Thoracic aorta (tissue), 2 donors: ENCODE data around the gene RHOT1. TPM values are rescaled to one million over a fixed set of nuclear protein-coding genes. Genes with fewer than 3 reads are reported as not detected.
"Not testable (repeated sequence)": the region's sequence is repeated elsewhere in the genome, so short reads cannot be mapped to it uniquely, and the experiment has no call there.

ENCODE experiments used
- ATAC-seq: fragments of 150-250 bp; one replicate; pipeline ENCODE4 v1.8.0; 2017; ENCODE audit warnings: low read depth; ENCODE audit not compliant: insufficient number of reproducible peaks, low FRiP score
- DNase-seq: peaks from one replicate; pipeline ENCODE4 v3.0.0-alpha.2; 2020; ENCODE audit warnings: low spot score
- H3K27ac ChIP-seq, 2 donors: fragments of 200-600 bp; sonication (generic); 1 replicate in 1 of 2; 2 replicates in 1 of 2; pipeline ENCODE4 v1.5.1; 2016; ENCODE audit warnings: mild to moderate bottlenecking in 2 of 2, moderate library complexity in 2 of 2
- H3K27me3 ChIP-seq: fragments of 200-600 bp; sonication (generic); replicated peaks from 2 replicates; pipeline ENCODE4 v1.6.0; 2016; ENCODE audit warnings: mild to moderate bottlenecking; ENCODE audit not compliant: insufficient read depth
- H3K36me3 ChIP-seq: fragments of 200-600 bp; sonication (generic); one replicate; pipeline ENCODE4 v1.5.1; 2016
- H3K4me1 ChIP-seq, 2 donors: fragments of 200-600 bp; sonication (generic); 1 replicate in 1 of 2; 2 replicates in 1 of 2; pipeline versions ENCODE4 v1.5.1 to v1.6.0; 2016; ENCODE audit warnings: low read depth in 2 of 2, mild to moderate bottlenecking in 1 of 2; ENCODE audit not compliant: control insufficient read depth in 1 of 2
- H3K4me3 ChIP-seq: fragments of 200-600 bp; sonication (generic); 2 replicates; pipeline ENCODE4 v1.5.1; 2016; ENCODE audit warnings: mild to moderate bottlenecking
- H3K9me3 ChIP-seq: fragments of 200-600 bp; sonication (generic); 2 replicates; pipeline ENCODE4 v1.5.1; 2016
- CTCF ChIP-seq: fragments of 200-600 bp; sonication (generic); IDR thresholded peaks from one replicate; pipeline ENCODE4 v1.5.1; 2019; ENCODE audit warnings: antibody characterized with exemption
- total RNA-seq, 2 donors: library from RNA; depleted of rRNA; stranded (reverse); fragments of >200 nt; gene quantifications; one replicate each; pipeline versions ENCODE4 v1.1.0 to v1.2.3, GENCODE V29; 2016

The RHOT1 gene
- total RNA-seq, 2 donors from 2014 or later: 40.1 to 47.0 TPM

GRCh38 chr17:32160526-32160925 lies 18.2 kb downstream of the RHOT1 start:
- no peaks in the 10 kb centered on the region for H3K9me3 ChIP-seq
- H3K36me3 ChIP-seq: peaks cover 14% of the 10 kb centered on the region
- no peak overlapping the region for H3K4me3 ChIP-seq
- no peak overlapping the region for H3K27ac ChIP-seq
- no peak for TF ChIP-seq CTCF
- no peak for ATAC-seq
- peaks cover 4 to 38% of the 10 kb centered on the region in 2 donors for H3K4me1 ChIP-seq
- no peaks in the 10 kb centered on the region for H3K27me3 ChIP-seq
- DNase-seq: no peak

GRCh38 chr17:32161029-32161428 lies 18.7 kb downstream of the RHOT1 start:
- ATAC-seq (no peak), DNase-seq (no peak)
- no peak for TF ChIP-seq CTCF
- no peaks in the 10 kb centered on the region for H3K9me3 ChIP-seq
- H3K27me3 ChIP-seq: no peaks in the 10 kb centered on the region
- H3K4me1 ChIP-seq: peaks cover 0 to 33% of the 10 kb centered on the region in 2 donors
- no peak overlapping the region for H3K27ac ChIP-seq
- H3K4me3 ChIP-seq: no peak overlapping the region
- peaks cover 14% of the 10 kb centered on the region for H3K36me3 ChIP-seq

GRCh38 chr17:32161506-32162365 lies 19.4 kb downstream of the RHOT1 start:
- ATAC-seq: no peak
- no peak overlapping the region for H3K27ac ChIP-seq
- no peaks in the 10 kb centered on the region for H3K27me3 ChIP-seq
- H3K9me3 ChIP-seq: peaks cover 3% of the 10 kb centered on the region
- peaks cover 14% of the 10 kb centered on the region for H3K36me3 ChIP-seq
- peaks cover 0 to 26% of the 10 kb centered on the region in 2 donors for H3K4me1 ChIP-seq
- H3K4me3 ChIP-seq: no peak overlapping the region
- DNase-seq: no peak
- no peak for TF ChIP-seq CTCF

- no peak for TF ChIP-seq CTCF
- no peaks in the 10 kb centered on the region for H3K4me1 ChIP-seq
- peaks cover 23% of the 10 kb centered on the region for H3K36me3 ChIP-seq
- no peak overlapping the region for H3K4me3 ChIP-seq
- ATAC-seq (no peak), DNase-seq (no peak)
- no peaks in the 10 kb centered on the region for H3K9me3 ChIP-seq
- H3K27me3 ChIP-seq: no peaks in the 10 kb centered on the region
- H3K27ac ChIP-seq: no peak overlapping the region
These were observed 32.6 kb downstream of the RHOT1 start for GRCh38 chr17:32174889-32175288.

- H3K27me3 ChIP-seq, H3K27ac ChIP-seq, DNase-seq, H3K9me3 ChIP-seq, ATAC-seq, H3K4me1 ChIP-seq, H3K4me3 ChIP-seq: not testable (repeated sequence)
- H3K36me3 ChIP-seq: peaks cover 23% of the 10 kb centered on the region
These were observed 36.4 kb downstream of the RHOT1 start for GRCh38 chr17:32178679-32179078.

- not testable (repeated sequence) for ATAC-seq, DNase-seq, H3K4me1 ChIP-seq, H3K27me3 ChIP-seq, H3K4me3 ChIP-seq, H3K27ac ChIP-seq, H3K9me3 ChIP-seq
- H3K36me3 ChIP-seq: peaks cover 23% of the 10 kb centered on the region
These were observed 36.8 kb downstream of the RHOT1 start for GRCh38 chr17:32179103-32179502.

GRCh38 chr17:32179526-32179925 lies 37.2 kb downstream of the RHOT1 start:
- ATAC-seq, H3K27ac ChIP-seq, H3K9me3 ChIP-seq, DNase-seq, H3K27me3 ChIP-seq, H3K4me3 ChIP-seq, H3K4me1 ChIP-seq: not testable (repeated sequence)
- H3K36me3 ChIP-seq: peaks cover 23% of the 10 kb centered on the region

- ATAC-seq, H3K27ac ChIP-seq, H3K9me3 ChIP-seq, H3K27me3 ChIP-seq, H3K4me1 ChIP-seq, DNase-seq, H3K4me3 ChIP-seq: not testable (repeated sequence)
- peaks cover 28% of the 10 kb centered on the region for H3K36me3 ChIP-seq
These were observed 38.0 kb downstream of the RHOT1 start for GRCh38 chr17:32180262-32180661.
